HepG2 (cell line): ENCODE measurements around the gene DCDC1. TPM values are rescaled to one million over a fixed set of nuclear protein-coding genes. Genes with fewer than 3 reads are reported as not detected.
A peak's percentile ranks its signal among the peaks of the same experiment; 100 is the strongest.

Experiments used
- ATAC-seq: fragments of 200-7000 bp; cut with Tn5 transposase; 3 replicates; pipeline ENCODE4 v1.9.1; 2020; ENCODE audit warnings: mild to moderate bottlenecking, moderate library complexity
- BruUV-seq: library from RNA; stranded (reverse); fragments of 400-500 nt; replicated peaks from 2 replicates; lab custom pipeline; 2021; lab: Mats Ljungman, UMichigan
- CTCF ChIA-PET: fragments of 300-600 bp; formaldehyde crosslinking; extraction: SDS; loops from one replicate; lab custom pipeline; 2021; ENCODE audit warnings: low total read pairs, inconsistent platforms, low intra/inter-chr PET ratio; lab: Yijun Ruan, JAX
- POLR2A ChIA-PET: fragments of 350-600 bp; sonication (Branson Sonifier 250); formaldehyde crosslinking; loops from one replicate; lab custom pipeline; 2020; ENCODE audit warnings: antibody characterized with exemption, inconsistent platforms; lab: Yijun Ruan, JAX
- DNase-seq: peaks from one replicate; pipeline ENCODE4 v3.0.0-alpha.2; 2015; ENCODE audit warnings: low spot score
- FAIRE-seq: peaks from 3 replicates; lab custom pipeline; 2011; peaks lifted over from hg19 to GRCh38; lab: Jason Lieb, UNC
- H2AFZ ChIP-seq: one replicate; pipeline ENCODE4 v1.6.1; 2011; ENCODE audit warnings: low read length, inconsistent platforms
- H3K27ac ChIP-seq: fragments of 300-600 bp; 3 replicates; pipeline ENCODE4 v1.8.0; 2011; ENCODE audit warnings: mixed run types, mild to moderate bottlenecking, mixed read lengths, low read length, inconsistent platforms; ENCODE audit not compliant: insufficient read depth; ENCODE audit errors: extremely low read length
- H3K27me3 ChIP-seq, 2 experiments: fragments of 200-600 bp in 1 of 2; 2 replicates in 1 of 2; 3 replicates in 1 of 2; pipeline versions ENCODE4 v1.6.0 to v1.8.0; 2011; ENCODE audit warnings: low read length in 2 of 2, mild to moderate bottlenecking in 2 of 2, moderate library complexity in 2 of 2, inconsistent platforms in 1 of 2; ENCODE audit not compliant: insufficient read depth in 2 of 2, control insufficient read depth in 1 of 2
- H3K36me3 ChIP-seq, 2 experiments: fragments of 200-600 bp in 1 of 2; replicated peaks in 1 of 2; 2 replicates in 1 of 2; 3 replicates in 1 of 2; pipeline versions ENCODE4 v1.5.1 to v1.8.0; 2011; ENCODE audit warnings: low read length in 2 of 2, inconsistent platforms in 1 of 2; ENCODE audit not compliant: insufficient read depth in 2 of 2, control insufficient read depth in 1 of 2
- H3K4me1 ChIP-seq: 2 replicates; pipeline ENCODE4 v1.5.1; 2012; ENCODE audit warnings: low read length, inconsistent platforms; ENCODE audit not compliant: insufficient read depth
- H3K4me2 ChIP-seq: 2 replicates; pipeline ENCODE4 v1.6.0; 2011; ENCODE audit warnings: low read depth, low read length, inconsistent platforms
- H3K4me3 ChIP-seq, 3 experiments: fragments of 200-600 bp in 1 of 3; sonication (generic), shearing (Covaris generic) in 1 of 3; replicated peaks in 1 of 3; 2 replicates each; pipeline ENCODE4 v1.5.1; 2011 to 2016; ENCODE audit warnings: low read length in 3 of 3, inconsistent platforms in 2 of 3, low read depth in 2 of 3, mild to moderate bottlenecking in 2 of 3, control low read depth in 1 of 3, mixed read lengths in 1 of 3; ENCODE audit not compliant: insufficient read depth in 1 of 3
- H3K79me2 ChIP-seq: one replicate; pipeline ENCODE4 v1.6.1; 2011; ENCODE audit warnings: low read length, inconsistent platforms; ENCODE audit not compliant: insufficient read depth
- H3K9ac ChIP-seq: 2 replicates; pipeline ENCODE4 v1.6.0; 2011; ENCODE audit warnings: mild to moderate bottlenecking, low read depth, low read length, inconsistent platforms; ENCODE audit not compliant: insufficient read depth
- H3K9me3 ChIP-seq: 2 replicates; pipeline ENCODE4 v1.5.1; 2012; ENCODE audit warnings: mild to moderate bottlenecking, low read length
- H4K20me1 ChIP-seq: 2 replicates; pipeline ENCODE4 v1.6.0; 2011; ENCODE audit warnings: inconsistent platforms, mild to moderate bottlenecking, low read length, moderate library complexity; ENCODE audit not compliant: insufficient read depth
- ARID2 ChIP-seq: sonication (generic); formaldehyde crosslinking; IDR thresholded peaks from 2 replicates; pipeline ENCODE4 v1.8.1; 2022; ENCODE audit warnings: mild to moderate bottlenecking, missing genetic modification reagents, borderline replicate concordance
- CEBPB ChIP-seq: IDR thresholded peaks from 2 replicates; pipeline ENCODE4 v1.6.1; 2011; ENCODE audit warnings: low read depth, low read length, improper control_type of control experiment, borderline replicate concordance
- GTF3A ChIP-seq: sonication (generic); formaldehyde crosslinking; conservative IDR thresholded peaks from 2 replicates; pipeline ENCODE4 v1.4.0; 2020; ENCODE audit warnings: mild to moderate bottlenecking, missing genetic modification reagents
- IRX3 ChIP-seq: sonication (generic); formaldehyde crosslinking; IDR thresholded peaks from 2 replicates; pipeline ENCODE4 v1.8.1; 2023; ENCODE audit warnings: mild to moderate bottlenecking, low read depth, missing genetic modification reagents, borderline replicate concordance
- ZNF547 ChIP-seq: sonication (generic); formaldehyde crosslinking; IDR thresholded peaks from 2 replicates; pipeline ENCODE4 v1.5.1; 2020; ENCODE audit warnings: mild to moderate bottlenecking, missing genetic modification reagents
- WGBS: methylation state at CpG from one replicate; pipeline ENCODE4 v1.1.6; 2017; ENCODE audit warnings: low lambda C conversion rate; 5-methylcytosine and 5-hydroxymethylcytosine counted together
- in situ Hi-C: cut with HindIII; loops from 2 replicates; pipeline ENCODE4 v1.10.0; 2017; ENCODE audit warnings: low pct_unique_long_range_greater_than_20kb; ENCODE audit not compliant: extremely low pct_ligation_motif_present
- intact Hi-C: fragments of 100-400 bp; cut with micrococcal nuclease; formaldehyde crosslinking; loops from one replicate; pipeline ENCODE4 v1.10.0; 2022; ENCODE audit not compliant: unreplicated experiment
- polyA plus RNA-seq, 8 experiments: library from polyadenylated mRNA; depleted of rRNA in 3 of 8; stranded (reverse) in 7 of 8; unstranded in 1 of 8; fragments of >200 nt; fragmentation: Illumina TruSeq in 4 of 8; extraction: Trizol in 4 of 8; gene quantifications; 2 replicates each; pipeline versions ENCODE4 v1.2.1 to v1.2.3, GENCODE V29; 2011 to 2016; ENCODE audit warnings: low read depth in 4 of 8, missing spikeins in 1 of 8, mixed read lengths in 1 of 8; ENCODE audit not compliant: insufficient read depth in 1 of 8
- total RNA-seq, 5 experiments: library from RNA; depleted of rRNA; stranded (reverse); fragments of >200 nt; fragmentation: Illumina TruSeq; extraction: Trizol; gene quantifications; 2 replicates each; pipeline ENCODE4 v1.2.3, GENCODE V29; 2016; ENCODE audit warnings: low read depth in 1 of 5
- TF ChIP-seq, protein P1 (sequence below), 2 experiments: sonication (generic) in 1 of 2; formaldehyde crosslinking in 1 of 2; IDR thresholded peaks; 2 replicates each; pipeline versions ENCODE4 v1.6.1 to v1.9.0; 2014 to 2022; ENCODE audit warnings: antibody characterized with exemption in 1 of 2, borderline replicate concordance in 1 of 2, inconsistent platforms in 1 of 2, low read depth in 1 of 2, missing genetic modification reagents in 1 of 2
- TF ChIP-seq, protein P2 (sequence below): sonication (generic); formaldehyde crosslinking; IDR thresholded peaks from 2 replicates; pipeline ENCODE4 v1.4.0; 2020; ENCODE audit warnings: missing genetic modification reagents, mild to moderate bottlenecking, borderline replicate concordance
- TF ChIP-seq, protein P3 (sequence below): fragments of 450-650 bp; IDR thresholded peaks from 2 replicates; pipeline ENCODE4 v1.6.1; 2017; ENCODE audit warnings: mild to moderate bottlenecking

Gene DCDC1
- total and polyA plus RNA-seq, 2 of the 13 experiments (the other 11 are each of a cell fraction or from before 2014, with no cell fraction given) = 0.12 to 0.27 TPM

DNA sequence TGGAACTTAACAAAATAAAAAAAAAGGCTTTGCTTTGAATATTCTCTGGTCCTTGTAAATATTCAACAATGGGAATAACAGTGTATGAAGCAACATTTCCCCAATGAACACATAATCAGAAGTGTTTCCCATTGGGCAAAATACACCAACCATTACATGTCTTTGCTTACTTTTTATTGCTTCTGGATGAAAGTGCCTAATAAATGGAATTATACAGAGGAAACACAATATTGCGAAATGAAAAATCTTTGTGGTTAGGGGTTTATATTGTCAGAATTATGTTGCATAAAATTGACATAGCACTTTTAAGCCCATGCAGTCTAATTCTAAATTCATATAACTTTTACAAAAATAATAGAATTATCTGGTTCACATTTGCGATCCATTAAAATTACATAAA is 386.4 kb downstream of the DCDC1 start:
- no peak for FAIRE-seq
- Histone ChIP-seq H3K27ac (no peak overlapping the region), H3K9ac (no peak overlapping the region), H3K4me2 (no peak overlapping the region), H3K4me3 (no peak overlapping the region), H3K9me3 (no peaks in the 10 kb centered on the region), H2AFZ (no peak overlapping the region), H4K20me1 (no peaks in the 10 kb centered on the region), H3K4me1 (peaks cover 20% of the 10 kb centered on the region), H3K27me3 (no peaks in the 10 kb centered on the region), H3K79me2 (no peaks in the 10 kb centered on the region), H3K36me3 (no peaks in the 10 kb centered on the region)
- no TSS peak for BruUV-seq
- TF ChIP-seq CEBPB (peak; percentile 46; the same call in 1 of the 2 replicates), GTF3A (no peak)
- intact Hi-C loops (no loop called here), in situ Hi-C loops (no loop called here)
- WGBS = 97% methylated on average over 2 of the region's 2 CpGs
- no peak for DNase-seq
- no peak for ATAC-seq
- ChIA-PET CTCF (no interaction called here), POLR2A (no interaction called here)

DNA sequence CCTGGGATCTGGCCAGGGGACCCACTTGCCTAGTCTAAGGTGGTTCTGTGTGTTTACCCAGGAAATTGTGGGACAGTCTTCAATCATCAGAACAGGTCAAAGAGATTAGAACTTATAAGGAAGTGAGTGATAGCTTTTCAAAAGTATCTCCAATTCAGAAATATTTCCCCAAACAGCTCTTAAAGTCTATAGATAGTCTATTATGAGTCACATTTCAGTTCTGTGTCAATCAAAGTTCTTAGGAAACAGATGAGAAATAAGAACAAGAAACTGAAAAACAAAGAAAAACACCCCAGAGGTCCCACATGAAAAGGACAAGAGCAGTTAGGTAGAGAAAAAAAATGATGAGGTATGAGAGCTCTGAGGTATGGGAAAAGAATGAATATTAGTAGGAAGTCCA is 402.0 kb downstream of the DCDC1 start:
- DNase-seq (no peak), ATAC-seq (no peak), FAIRE-seq (no peak)
- Histone ChIP-seq H3K9ac (no peak overlapping the region), H3K27ac (no peak overlapping the region), H3K36me3 (no peaks in the 10 kb centered on the region), H2AFZ (no peak overlapping the region), H3K4me2 (no peak overlapping the region), H4K20me1 (no peaks in the 10 kb centered on the region), H3K79me2 (no peaks in the 10 kb centered on the region), H3K9me3 (peaks cover 4% of the 10 kb centered on the region; the same call in 1 of the 2 replicates), H3K4me1 (no peaks in the 10 kb centered on the region), H3K27me3 (no peaks in the 10 kb centered on the region), H3K4me3 (no peak overlapping the region)
- in situ Hi-C loops = loop anchor here (10.0 kb wide), 1 partner anchor 257 kb away; no protein-coding TSS in a partner anchor
- POLR2A ChIA-PET = no interaction called here
- intact Hi-C loops = no loop called here
- no TSS peak for BruUV-seq
- CTCF ChIA-PET = no interaction called here
- TF ChIP-seq, protein P1, sequence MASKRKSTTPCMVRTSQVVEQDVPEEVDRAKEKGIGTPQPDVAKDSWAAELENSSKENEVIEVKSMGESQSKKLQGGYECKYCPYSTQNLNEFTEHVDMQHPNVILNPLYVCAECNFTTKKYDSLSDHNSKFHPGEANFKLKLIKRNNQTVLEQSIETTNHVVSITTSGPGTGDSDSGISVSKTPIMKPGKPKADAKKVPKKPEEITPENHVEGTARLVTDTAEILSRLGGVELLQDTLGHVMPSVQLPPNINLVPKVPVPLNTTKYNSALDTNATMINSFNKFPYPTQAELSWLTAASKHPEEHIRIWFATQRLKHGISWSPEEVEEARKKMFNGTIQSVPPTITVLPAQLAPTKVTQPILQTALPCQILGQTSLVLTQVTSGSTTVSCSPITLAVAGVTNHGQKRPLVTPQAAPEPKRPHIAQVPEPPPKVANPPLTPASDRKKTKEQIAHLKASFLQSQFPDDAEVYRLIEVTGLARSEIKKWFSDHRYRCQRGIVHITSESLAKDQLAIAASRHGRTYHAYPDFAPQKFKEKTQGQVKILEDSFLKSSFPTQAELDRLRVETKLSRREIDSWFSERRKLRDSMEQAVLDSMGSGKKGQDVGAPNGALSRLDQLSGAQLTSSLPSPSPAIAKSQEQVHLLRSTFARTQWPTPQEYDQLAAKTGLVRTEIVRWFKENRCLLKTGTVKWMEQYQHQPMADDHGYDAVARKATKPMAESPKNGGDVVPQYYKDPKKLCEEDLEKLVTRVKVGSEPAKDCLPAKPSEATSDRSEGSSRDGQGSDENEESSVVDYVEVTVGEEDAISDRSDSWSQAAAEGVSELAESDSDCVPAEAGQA (IDR thresholded peaks at IDR 0.05; ENCODE audit: low read depth) = no peak
- TF ChIP-seq, protein P1 (CRISPR knock-in tag; IDR thresholded peaks at IDR 0.05; ENCODE audit: borderline replicate concordance) = no peak
- TF ChIP-seq IRX3 (CRISPR knock-in tag) (no peak), ZNF547 (CRISPR knock-in tag) (no peak), ARID2 (CRISPR knock-in tag) (no peak)
- TF ChIP-seq, protein P2, sequence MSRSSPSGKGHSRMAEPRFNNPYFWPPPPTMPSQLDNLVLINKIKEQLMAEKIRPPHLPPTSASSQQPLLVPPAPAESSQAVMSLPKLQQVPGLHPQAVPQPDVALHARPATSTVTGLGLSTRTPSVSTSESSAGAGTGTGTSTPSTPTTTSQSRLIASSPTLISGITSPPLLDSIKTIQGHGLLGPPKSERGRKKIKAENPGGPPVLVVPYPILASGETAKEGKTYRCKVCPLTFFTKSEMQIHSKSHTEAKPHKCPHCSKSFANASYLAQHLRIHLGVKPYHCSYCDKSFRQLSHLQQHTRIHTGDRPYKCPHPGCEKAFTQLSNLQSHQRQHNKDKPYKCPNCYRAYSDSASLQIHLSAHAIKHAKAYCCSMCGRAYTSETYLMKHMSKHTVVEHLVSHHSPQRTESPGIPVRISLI = no peak
- TF ChIP-seq, protein P3, sequence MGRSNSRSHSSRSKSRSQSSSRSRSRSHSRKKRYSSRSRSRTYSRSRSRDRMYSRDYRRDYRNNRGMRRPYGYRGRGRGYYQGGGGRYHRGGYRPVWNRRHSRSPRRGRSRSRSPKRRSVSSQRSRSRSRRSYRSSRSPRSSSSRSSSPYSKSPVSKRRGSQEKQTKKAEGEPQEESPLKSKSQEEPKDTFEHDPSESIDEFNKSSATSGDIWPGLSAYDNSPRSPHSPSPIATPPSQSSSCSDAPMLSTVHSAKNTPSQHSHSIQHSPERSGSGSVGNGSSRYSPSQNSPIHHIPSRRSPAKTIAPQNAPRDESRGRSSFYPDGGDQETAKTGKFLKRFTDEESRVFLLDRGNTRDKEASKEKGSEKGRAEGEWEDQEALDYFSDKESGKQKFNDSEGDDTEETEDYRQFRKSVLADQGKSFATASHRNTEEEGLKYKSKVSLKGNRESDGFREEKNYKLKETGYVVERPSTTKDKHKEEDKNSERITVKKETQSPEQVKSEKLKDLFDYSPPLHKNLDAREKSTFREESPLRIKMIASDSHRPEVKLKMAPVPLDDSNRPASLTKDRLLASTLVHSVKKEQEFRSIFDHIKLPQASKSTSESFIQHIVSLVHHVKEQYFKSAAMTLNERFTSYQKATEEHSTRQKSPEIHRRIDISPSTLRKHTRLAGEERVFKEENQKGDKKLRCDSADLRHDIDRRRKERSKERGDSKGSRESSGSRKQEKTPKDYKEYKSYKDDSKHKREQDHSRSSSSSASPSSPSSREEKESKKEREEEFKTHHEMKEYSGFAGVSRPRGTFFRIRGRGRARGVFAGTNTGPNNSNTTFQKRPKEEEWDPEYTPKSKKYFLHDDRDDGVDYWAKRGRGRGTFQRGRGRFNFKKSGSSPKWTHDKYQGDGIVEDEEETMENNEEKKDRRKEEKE = no peak
